ENCODE measurements around the gene ADAM15.

ADAM15 gene

DNA sequence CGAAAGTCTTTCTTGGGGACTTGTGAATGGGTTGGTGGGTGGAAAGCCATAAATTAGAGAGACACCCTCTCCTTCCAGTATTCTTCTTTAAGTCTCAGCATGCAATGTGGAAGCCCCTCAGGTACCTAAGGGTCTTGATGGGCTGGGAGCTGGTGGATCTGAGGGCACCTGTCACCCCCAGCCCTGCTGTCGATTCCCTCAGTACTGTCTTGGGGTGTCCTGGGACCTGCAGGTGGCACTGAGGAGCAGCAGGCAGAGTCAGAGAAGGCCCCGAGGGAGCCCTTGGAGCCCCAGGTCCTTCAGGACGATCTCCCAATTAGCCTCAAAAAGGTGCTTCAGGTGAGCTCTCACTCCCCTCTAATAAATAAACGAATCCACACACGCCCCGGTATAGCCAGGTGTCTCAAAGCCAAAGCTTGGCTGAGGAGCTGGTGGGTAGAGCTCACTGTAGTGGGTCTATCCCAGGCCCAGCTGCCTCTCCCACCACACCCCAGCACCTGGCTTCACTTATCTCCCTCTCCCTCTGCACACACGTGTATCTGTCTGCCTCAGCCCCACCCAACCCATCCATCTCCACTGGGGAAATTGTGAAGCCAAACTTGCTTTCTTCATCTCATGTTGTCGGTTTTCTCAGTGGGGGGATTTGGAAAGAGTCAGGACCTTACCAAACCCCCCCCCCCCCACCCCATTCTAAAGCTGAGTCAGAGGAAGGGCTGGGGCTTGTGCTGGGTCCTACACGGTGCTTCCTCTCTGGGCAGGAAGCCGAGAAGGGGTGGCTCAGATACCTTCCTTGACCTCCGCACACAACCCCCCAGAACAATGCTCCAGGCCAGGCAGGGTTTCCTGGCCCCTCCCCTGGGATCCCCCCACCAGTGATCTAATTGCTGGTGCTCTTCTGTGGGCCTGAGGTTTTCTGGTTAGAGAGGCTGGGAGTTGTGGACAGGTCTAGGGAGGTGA is 1.6 kb downstream of the ADAM15 start:
- DNase-seq, result peak; percentile 55

DNA sequence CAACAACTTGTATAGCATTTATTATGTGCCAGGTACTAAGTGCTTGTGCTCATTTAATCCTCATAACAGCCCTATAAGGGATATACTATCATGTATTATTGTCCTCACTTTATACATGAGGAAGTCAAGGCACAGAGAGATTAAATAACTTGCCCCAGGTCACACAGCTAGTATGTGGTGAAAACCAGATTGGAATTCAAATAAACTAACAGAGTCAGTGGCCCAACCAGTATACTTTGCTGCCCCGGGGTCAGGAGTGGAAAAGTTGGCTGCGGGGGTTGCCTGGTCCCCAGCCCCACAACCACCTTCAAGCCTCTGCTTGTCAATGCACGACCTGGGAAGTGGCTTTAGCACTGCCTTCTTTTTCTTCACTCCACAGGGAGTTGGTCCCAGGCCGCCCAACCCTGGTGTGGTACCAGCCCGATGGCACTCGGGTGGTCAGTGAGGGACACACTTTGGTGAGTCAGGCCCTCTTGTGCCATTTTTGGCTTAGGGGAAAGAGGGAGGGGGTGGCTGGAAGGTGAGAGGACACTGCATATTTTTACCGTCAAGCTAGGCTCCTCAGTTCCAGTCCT is 2.5 kb downstream of the ADAM15 start:
- DNase-seq, result no peak

DNA sequence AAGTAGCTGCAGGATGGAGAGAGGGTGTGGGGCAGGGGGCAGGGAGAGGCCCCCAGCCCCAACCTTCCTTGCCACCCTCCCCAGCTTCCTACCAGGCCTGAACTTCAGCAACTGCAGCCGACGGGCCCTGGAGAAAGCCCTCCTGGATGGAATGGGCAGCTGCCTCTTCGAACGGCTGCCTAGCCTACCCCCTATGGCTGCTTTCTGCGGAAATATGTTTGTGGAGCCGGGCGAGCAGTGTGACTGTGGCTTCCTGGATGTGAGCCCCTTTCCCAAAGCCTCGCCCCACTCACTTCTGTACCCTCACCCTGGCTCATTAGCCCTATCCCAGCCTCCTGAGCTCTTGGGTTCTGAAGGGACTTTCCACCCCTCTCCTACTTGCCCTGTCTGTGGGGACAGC is 6.0 kb downstream of the ADAM15 start:
- DNase-seq, result no peak

DNA sequence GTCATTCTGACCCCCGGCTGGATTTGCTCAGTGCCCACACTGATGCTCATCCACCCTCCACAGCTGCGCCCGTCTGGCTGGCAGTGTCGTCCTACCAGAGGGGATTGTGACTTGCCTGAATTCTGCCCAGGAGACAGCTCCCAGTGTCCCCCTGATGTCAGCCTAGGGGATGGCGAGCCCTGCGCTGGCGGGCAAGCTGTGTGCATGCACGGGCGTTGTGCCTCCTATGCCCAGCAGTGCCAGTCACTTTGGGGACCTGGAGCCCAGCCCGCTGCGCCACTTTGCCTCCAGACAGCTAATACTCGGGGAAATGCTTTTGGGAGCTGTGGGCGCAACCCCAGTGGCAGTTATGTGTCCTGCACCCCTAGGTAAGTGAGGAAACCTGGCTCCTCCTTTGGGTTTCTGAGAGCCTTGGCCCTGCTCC is 6.7 kb downstream of the ADAM15 start:
- DNase-seq, result no peak

DNA sequence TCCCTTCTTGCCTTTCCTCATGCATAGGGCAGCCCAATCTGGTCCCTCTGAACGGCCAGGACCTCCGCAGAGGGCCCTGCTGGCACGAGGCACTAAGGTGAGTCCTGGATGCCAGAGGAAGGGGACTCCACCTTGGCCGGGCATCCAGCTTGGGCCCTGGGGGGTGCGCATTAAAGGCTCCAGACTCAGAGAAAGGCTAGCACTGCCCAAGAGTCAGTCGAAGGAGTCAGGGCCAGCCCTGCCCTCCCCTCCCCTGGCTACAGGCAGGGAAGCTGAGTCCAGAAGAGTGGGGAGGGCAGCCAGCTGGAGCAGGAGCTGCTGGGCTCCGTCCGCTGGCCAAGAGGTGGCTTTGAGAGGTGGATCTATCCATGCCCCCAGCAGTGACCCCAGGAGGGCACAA is 9.6 kb downstream of the ADAM15 start:
- no peak for DNase-seq

DNA sequence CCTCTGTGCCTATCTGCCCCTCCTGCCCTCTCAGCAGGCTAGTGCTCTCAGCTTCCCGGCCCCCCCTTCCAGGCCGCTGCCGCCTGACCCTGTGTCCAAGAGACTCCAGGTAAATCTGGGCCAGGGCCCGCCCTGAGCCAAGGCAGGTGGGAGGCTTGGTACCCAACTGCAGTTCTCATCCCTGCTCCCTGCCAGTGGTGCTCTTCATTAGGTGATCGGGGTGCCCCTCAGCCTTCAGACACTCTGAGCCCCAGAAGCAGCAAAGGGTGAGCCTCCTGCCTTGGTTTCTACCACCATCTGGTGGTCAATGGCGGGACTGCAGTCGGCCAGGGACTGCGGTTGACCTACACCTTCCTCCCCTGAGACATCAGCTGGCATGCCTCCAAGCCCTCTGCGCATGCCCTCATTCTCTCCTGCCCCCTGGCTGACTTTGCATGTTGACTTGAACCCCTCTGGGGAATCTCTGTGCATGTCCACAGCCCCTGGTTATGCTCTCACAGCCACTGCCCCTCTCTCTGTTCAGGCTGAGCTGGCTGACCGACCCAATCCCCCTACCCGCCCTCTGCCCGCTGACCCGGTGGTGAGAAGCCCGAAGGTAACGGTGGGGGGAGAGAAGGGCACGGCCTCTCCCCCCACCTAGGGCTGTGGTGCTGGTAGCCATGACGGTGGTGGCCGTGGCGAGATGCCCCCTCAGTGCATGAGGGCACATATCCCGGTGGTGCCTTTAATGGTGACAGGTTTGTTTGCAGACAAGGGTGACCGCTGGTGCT is 10.4 kb downstream of the ADAM15 start:
- DNase-seq, result peak; percentile 98

DNA sequence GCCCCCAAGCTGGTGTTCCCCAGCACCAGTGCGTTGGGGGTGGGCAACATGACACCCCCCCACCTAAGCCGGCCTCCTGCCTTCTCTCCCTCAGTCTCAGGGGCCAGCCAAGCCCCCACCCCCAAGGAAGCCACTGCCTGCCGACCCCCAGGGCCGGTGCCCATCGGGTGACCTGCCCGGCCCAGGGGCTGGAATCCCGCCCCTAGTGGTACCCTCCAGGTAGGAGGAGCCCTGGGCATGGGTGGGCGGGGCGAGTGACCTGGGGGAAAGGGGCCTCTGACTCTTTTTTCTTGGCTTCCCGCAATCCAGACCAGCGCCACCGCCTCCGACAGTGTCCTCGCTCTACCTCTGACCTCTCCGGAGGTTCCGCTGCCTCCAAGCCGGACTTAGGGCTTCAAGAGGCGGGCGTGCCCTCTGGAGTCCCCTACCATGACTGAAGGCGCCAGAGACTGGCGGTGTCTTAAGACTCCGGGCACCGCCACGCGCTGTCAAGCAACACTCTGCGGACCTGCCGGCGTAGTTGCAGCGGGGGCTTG is 11.1 kb downstream of the ADAM15 start:
- no peak for DNase-seq

DNA sequence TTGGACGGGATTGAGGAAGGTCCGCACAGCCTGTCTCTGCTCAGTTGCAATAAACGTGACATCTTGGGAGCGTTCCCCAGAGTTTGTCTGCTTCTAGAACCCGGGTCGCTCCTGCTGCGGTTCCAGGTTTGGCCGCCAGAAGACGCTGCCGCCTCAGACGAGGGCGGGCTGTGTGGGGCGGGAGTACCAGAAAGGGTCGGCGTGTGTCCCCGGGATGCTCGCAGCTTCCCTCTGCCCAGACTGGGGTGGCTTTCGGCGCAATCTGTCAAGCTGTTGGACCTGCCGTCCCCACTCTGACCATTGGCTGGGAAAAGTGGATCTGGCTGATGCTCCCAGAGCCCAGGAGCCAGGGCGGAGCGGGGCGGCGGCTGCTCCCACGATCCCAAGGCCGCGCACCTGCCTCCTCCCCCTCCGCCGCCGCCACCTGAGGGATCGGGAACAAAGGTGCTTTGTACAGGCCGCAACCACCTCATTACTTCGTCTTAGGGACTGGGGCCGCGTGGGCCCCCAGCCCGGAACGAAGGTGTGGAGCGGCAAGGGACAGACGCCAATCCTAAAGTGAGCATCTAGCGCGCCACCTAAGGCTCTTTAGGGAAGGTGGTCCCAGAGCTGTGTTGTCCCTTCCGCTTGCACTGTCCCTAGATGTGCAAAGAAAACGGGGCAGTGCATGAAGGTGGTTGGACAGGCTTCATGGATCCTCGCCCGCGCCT is 11.7 kb downstream of the ADAM15 start:
- peak; percentile 84 for DNase-seq

DNA sequence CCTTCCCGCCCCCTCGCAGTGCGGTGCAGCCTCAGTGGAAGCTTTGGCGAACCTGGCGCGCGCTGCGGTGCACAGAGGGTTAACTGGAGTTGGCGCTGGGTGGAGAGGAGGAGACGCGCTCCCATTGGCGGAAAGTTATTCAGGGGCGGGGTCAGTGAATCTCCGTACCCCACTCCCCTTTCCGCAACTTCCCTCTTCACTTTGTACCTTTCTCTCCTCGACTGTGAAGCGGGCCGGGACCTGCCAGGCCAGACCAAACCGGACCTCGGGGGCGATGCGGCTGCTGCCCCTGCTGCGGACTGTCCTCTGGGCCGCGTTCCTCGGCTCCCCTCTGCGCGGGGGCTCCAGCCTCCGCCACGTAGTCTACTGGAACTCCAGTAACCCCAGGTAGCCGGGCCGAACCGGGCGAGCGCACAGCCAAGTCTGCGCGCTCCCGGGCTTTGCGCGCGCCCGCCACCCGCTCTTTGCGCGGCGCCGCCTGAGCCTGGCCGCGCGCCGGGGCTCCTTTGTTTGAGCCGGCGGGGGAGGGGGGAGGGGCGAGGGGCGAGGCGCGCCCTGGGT is 12.5 kb downstream of the ADAM15 start, which contains the start of gene EFNA4:
TSS of gene EFNA4 (plus strand) at position 191 of the 561 bp plus-strand sequence. CDS start at position 275, 84 bp downstream.
- peak; percentile 90 for DNase-seq

DNA sequence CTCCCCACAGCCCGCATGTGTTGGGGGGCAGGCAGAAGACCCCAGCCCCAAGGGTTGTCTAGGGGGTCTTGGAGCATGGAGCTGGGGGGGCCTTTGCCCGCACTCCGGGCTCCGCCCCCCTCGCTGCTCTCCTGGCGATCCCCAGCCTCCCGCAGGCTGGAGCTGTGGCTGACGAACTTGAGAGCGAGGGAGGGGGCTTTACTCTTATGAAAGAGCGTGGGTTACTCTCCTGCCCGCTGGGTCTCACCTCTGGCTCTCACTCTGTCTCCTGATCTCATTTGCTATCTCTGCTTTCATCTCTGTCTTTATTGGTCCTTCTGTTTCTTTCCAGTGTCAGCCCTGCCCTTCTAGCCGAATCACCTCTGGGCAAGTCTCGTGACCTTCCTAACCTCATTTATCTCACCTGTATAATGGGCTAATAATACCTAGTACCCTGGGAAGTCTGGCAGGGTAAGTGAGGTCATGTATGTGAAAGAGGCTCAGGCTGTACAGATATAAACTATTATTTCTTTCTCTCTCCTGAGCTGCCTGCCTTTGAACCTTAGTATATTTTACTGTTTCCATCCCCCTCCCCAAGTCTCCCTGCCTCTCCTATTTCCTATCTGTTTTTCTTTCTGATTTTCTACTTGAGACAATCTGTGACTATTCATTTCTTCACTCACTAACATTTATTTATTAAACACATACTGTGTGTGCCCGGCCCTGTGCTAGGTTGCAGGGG is 13.2 kb downstream of the ADAM15 start:
- peak; percentile 81 for DNase-seq

DNA sequence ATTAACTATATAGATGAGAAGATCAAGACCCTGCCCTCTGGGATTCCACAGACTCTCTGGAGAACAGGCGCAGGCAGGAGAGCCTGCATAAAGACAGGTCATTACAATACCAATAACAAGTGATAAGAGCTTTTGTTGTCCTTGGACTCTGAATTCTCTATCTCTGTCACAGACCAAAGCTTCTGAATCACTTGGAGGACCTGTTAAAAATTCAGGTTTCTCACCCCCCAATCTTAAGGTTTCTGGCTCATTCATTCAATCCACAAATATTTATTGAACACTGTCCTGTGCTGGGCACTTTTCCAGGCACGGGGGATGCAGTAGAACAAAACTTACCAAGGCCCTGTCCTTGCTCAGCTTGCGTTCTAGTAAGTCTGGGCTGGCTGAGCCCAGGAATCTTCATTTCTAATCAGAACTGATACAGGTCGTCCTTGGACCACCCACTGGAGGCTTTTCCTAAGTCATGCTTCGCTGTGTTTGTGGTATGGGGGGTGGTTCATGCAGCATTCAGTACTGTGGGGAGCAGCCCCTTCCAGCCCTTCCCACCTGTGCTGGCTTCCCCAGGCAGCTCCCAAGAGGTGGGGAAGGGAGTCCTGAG is 13.8 kb downstream of the ADAM15 start:
- no peak for DNase-seq

DNA sequence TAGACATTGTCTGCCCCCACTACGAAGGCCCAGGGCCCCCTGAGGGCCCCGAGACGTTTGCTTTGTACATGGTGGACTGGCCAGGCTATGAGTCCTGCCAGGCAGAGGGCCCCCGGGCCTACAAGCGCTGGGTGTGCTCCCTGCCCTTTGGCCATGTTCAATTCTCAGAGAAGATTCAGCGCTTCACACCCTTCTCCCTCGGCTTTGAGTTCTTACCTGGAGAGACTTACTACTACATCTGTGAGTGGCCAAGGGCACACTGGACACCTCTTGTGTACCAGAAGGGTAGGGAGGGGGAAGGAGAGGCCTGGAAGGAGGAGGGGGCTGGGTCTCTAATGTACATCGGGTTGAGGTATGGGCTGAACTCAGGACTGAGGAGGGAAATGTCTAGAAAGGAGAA is 15.7 kb downstream of the ADAM15 start:
- no peak for DNase-seq

DNA sequence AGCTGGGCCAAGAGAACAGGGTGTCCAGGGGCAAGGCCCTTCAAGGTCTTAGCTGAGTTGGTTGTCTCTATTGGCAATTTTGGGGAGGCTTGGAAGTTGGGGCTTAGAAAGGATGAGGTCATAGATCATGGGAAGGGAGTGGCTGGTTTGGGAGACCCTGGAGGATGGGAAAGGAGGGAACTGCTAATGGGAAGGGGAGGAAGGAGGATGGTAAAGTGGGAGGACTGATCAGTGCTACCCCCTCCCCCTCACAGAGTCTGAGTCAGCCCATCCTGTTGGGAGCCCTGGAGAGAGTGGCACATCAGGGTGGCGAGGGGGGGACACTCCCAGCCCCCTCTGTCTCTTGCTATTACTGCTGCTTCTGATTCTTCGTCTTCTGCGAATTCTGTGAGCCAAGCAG is 17.5 kb downstream of the ADAM15 start:
- DNase-seq, result no peak

DNA sequence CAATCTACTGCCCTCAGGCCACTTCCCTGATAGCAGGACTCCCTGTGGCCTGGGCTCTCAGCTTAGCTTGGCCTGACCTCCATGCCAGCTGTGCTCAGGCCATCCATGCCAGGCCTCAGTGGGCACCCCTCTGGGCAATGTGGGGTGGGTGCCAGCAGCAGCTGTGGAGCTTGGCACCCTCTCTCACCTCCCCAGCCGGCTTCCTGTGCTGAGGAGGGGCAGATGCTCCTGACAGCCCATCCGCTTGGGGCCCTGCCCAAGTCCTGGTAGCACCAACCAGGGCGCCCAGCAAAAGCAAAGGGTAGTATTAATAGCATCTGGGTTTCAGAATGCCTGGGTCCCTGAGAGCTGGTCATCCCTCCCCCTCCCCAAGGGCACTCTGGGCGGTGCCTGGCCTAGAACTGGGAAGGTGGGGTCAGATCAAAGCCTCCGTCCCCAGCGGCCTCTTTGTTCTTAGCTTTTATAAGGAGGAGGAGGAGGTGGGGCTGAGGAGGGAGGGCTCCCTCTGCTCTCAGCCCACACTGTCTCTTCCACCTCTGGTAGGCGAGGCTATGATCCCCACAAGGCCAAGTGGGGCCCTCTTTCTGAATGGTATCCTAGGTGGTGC is 18.5 kb downstream of the ADAM15 start:
- DNase-seq, result peak; percentile 84

DNA sequence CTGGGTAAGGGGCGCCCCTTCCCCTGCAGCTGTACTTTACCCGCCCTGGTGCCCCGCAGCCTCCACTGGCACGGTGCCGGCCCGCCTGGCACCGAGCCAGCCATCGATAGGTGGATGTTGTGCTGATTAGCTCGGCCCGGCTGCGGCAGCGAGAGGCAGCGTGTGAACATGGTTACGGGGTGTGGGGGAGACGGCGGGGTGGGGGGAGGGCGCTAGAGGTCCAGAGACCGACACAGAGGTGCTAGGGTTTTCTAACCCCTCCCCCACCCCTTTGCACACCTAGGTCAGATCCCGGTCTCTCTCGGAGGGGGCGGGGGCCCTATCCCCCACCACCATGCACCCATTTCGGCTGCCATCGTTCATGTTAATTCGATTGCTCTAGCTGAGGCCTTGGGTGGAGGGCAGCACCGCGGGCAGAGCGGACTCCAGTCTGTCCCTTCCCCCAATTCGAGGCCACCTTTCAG is 19.1 kb downstream of the ADAM15 start:
- DNase-seq, result peak; percentile 88

DNA sequence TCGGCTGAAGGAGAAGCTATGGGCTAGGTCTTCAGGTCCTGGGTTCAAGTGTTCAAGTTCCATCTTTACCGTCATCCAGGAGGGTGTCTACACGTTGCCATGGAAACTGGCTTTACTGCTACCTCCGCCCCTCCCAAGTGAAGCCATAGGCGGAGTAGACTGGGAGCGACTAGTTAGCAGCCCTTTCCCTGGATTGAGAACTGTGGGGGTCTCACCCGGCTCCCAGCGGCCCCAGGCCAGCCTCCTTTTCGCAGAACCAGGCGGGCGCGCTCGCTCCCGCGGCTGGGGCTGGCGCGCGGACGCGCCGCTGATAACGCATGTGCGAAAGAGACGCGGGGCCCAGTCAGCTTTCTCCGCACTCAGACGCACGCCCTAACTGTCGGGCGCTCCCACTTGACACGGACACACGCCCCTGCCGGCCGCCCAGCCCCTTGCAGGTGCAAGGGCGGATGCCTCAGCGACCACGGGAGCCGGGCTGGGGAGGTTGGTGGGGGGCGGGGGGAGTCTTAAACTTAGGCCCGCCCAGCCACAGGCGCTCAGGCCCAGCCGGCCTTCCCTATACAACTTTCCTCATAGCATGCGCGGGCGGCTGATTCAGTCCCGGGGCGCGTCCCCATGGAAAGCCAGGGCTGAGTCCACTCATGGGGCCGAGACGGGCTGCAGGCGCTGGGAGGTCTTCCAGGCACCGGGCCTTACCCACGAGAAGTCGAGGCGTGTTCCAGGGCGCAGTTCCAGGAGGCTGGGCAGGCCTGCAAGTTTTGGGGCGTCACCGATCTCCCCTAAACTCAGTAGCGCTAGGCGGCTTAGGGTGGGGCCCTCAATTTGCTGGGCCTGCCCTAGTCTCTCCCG is 19.8 kb downstream of the ADAM15 start:
- peak; percentile 93 for DNase-seq

DNA sequence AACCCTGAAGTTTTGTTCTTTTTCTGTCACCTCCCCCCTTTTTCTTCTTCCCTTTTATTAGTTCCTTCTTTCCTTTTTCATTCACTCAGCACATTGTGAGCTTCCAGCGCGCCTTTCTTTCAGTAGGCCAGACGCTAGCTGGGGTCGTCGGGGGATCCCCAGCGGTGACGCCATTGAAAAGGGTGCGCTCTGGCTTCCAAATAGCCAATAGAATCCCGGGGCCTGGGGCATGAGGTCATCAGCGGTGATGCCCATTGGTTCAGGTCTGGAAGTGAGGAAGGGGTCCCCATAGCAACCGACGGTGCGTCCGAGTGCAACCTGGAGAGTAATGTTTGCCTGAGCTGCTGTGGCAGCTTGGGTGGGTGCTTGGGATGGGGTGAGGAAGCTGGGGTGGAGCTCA is 20.6 kb downstream of the ADAM15 start:
- no peak for DNase-seq

DNA sequence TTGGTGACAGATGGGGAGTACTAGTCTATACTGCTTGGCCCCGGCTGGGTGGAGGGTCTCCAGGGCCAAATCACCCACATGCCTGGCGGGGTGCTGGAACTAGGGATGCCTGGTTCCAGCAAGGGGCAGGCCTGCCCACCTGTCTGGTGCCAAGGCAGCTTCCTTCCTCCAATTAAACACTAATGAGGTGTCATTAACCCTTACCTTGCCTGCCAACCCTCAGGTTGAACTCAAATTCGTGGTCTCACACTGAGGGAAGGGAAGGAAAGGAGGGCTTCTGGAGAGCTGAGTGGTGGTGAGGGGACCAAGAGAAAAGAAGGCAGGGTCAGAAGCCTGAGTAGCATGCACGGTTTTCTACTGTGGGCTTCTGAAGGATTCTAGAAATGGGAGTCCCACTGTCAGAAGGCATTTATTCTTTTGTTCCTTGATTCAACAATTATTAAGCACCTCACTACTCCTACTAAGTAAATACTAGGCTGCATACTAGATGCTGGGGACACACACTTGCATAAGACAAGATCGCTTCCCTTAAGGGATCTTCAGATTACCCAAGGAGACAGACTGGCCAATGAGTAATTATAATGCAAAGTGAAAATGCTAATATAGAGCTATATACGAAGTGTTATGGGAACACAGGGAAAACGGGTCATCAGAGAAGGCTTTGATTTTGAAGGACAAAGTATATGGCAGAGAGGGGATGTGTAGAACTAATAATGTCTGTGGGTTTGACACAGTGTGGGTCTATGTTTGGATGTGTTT is 21.6 kb downstream of the ADAM15 start:
- no peak for DNase-seq

Data from NCI-H345 (cell line).